MCF 10A (cell line): Measurements from ENCODE around the gene UBE2D3. TPM values are rescaled to one million over a fixed set of nuclear protein-coding genes. Genes with fewer than 3 reads are reported as not detected.
A peak's percentile ranks its signal among the peaks of the same experiment; 100 is the strongest.

Source experiments
- BruUV-seq: library from RNA; stranded (reverse); fragments of 400-500 nt; replicated peaks from 2 replicates; lab custom pipeline; 2021; lab: Mats Ljungman, UMichigan
- CTCF ChIA-PET: fragments of 300-600 bp; sonication (Branson Sonifier 250); formaldehyde crosslinking; extraction: SDS; loops from one replicate; lab custom pipeline; 2021; ENCODE audit warnings: antibody characterized with exemption, inconsistent platforms; lab: Yijun Ruan, JAX
- POLR2A ChIA-PET: fragments of 300-600, 350-650 bp; sonication (Branson Sonifier 250); formaldehyde crosslinking; extraction: SDS; loops from one replicate; lab custom pipeline; 2020; ENCODE audit warnings: antibody characterized with exemption, inconsistent platforms; lab: Yijun Ruan, JAX
- DNase-seq: peaks from one replicate; pipeline ENCODE4 v3.0.0-alpha.2; 2018; ENCODE audit not compliant: unreplicated experiment
- H3K27ac Mint-ChIP-seq: one replicate; pipeline ENCODE4 v1.8.0; 2022; ENCODE audit warnings: mild to moderate bottlenecking, low read depth, mixed read lengths; ENCODE audit not compliant: unreplicated experiment
- H3K27me3 Mint-ChIP-seq: one replicate; pipeline ENCODE4 v1.8.0; 2022; ENCODE audit warnings: mixed read lengths; ENCODE audit not compliant: insufficient read depth, unreplicated experiment
- H3K36me3 Mint-ChIP-seq: one replicate; pipeline ENCODE4 v1.8.0; 2022; ENCODE audit warnings: mild to moderate bottlenecking, moderate library complexity, mixed read lengths; ENCODE audit not compliant: insufficient read depth, unreplicated experiment
- H3K4me1 Mint-ChIP-seq: one replicate; pipeline ENCODE4 v1.8.0; 2022; ENCODE audit warnings: mixed read lengths; ENCODE audit not compliant: insufficient read depth, unreplicated experiment
- H3K4me3 Mint-ChIP-seq: one replicate; pipeline ENCODE4 v1.8.0; 2022; ENCODE audit warnings: mild to moderate bottlenecking, moderate library complexity, mixed read lengths; ENCODE audit not compliant: unreplicated experiment
- H3K9me3 Mint-ChIP-seq: one replicate; pipeline ENCODE4 v1.8.0; 2022; ENCODE audit warnings: mixed read lengths; ENCODE audit not compliant: unreplicated experiment
- CTCF ChIP-seq: fragments of 200-600 bp; IDR thresholded peaks from one replicate; pipeline ENCODE4 v1.8.0; 2022; ENCODE audit warnings: antibody characterized with exemption, mild to moderate bottlenecking; ENCODE audit not compliant: unreplicated experiment
- intact Hi-C: fragments of 100-400 bp; cut with micrococcal nuclease; formaldehyde crosslinking; loops from 2 replicates; pipeline ENCODE4 v1.14.1; 2022
- total RNA-seq: library from RNA; stranded (reverse); gene quantifications from 2 replicates; pipeline ENCODE4 v1.2.3, GENCODE V29; 2022

UBE2D3 gene
- total RNA-seq, 1 experiment from 2014 or later: 505 TPM

GRCh38 chr4:102832105-102832504 is 4.8 kb upstream of the UBE2D3 start:
- Mint-ChIP-seq H3K27ac (no peak overlapping the region), H3K36me3 (peaks cover 10% of the 10 kb centered on the region), H3K9me3 (no peaks in the 10 kb centered on the region), H3K4me3 (no peak overlapping the region), H3K27me3 (no peaks in the 10 kb centered on the region), H3K4me1 (peaks cover 14% of the 10 kb centered on the region)
- BruUV-seq: no TSS peak
- no peak for TF ChIP-seq CTCF
- no peak for DNase-seq
- ChIA-PET POLR2A (no interaction called here), CTCF (interaction anchor here (1.2 kb wide), 1 partner anchor 8 kb away, joined by 4 read pairs; no protein-coding TSS in a partner anchor)
- intact Hi-C loops: no loop called here

DNA sequence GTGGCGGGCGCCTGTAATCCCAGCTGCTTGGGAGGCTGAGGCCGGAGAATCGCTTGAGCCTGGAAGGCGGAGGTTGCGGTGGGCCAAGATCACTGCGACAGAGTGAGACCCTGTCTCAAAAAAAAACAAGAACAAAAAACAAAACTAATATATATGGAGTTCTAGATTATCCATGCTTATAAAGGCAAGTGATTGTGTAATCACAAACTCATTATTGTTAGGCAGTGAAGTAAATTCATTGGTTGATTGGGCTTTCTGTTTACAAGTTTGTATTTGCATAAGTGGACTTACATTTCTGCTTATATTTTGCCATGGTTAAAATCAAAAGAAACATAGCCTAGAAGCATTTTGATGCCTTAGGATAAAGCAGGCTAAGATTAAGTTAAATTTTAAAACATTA is 2.5 kb upstream of the UBE2D3 start:
- POLR2A ChIA-PET: interaction anchor here (0.8 to 9.5 kb wide), 12 partner anchors 10 to 328 kb away, joined by 3 to 287 read pairs (median 26); partner anchors contain the start of genes CISD2, NFKB1, SLC9B1 and SLC9B2

GRCh38 chr4:102828497-102828808 is 1.1 kb upstream of the UBE2D3 start:
- Mint-ChIP-seq H3K27me3 (no peaks in the 10 kb centered on the region), H3K4me3 (no peak overlapping the region), H3K9me3 (no peaks in the 10 kb centered on the region), H3K36me3 (peaks cover 6% of the 10 kb centered on the region), H3K4me1 (peaks cover 14% of the 10 kb centered on the region), H3K27ac (no peak overlapping the region)
- TSS peak; percentile 82 for BruUV-seq
- no peak for DNase-seq
- ChIA-PET POLR2A (interaction anchor here (0.6 to 9.5 kb wide), 56 partner anchors 11 to 1479 kb away, joined by 3 to 287 read pairs (median 8); partner anchors contain the start of genes BDH2, CISD2, MANBA and NFKB1), CTCF (interaction anchor here (0.6 to 3.6 kb wide), 16 partner anchors 10 to 656 kb away, joined by 3 to 16 read pairs (median 4); partner anchors contain the start of gene CISD2)
- TF ChIP-seq CTCF: no peak
- intact Hi-C loops: loop anchor here (1.0 to 5.0 kb wide), 4 partner anchors 181 to 381 kb away; partner anchors contain the start of gene NFKB1

More for the DNA sequence above, 2.5 kb upstream of the UBE2D3 start:
- intact Hi-C loops: loop anchor here (5.0 kb wide), 3 partner anchors 262 to 383 kb away; partner anchors contain the start of gene NFKB1
- Mint-ChIP-seq H3K4me3 (no peak overlapping the region), H3K27me3 (no peaks in the 10 kb centered on the region), H3K27ac (no peak overlapping the region), H3K9me3 (no peaks in the 10 kb centered on the region), H3K4me1 (peaks cover 14% of the 10 kb centered on the region), H3K36me3 (peaks cover 10% of the 10 kb centered on the region)
- DNase-seq: no peak
- CTCF ChIA-PET: interaction anchor here (0.6 to 2.7 kb wide), 5 partner anchors 8 to 210 kb away, joined by 5 to 13 read pairs (median 5); no protein-coding TSS in a partner anchor
- no TSS peak for BruUV-seq
- no peak for TF ChIP-seq CTCF

DNA sequence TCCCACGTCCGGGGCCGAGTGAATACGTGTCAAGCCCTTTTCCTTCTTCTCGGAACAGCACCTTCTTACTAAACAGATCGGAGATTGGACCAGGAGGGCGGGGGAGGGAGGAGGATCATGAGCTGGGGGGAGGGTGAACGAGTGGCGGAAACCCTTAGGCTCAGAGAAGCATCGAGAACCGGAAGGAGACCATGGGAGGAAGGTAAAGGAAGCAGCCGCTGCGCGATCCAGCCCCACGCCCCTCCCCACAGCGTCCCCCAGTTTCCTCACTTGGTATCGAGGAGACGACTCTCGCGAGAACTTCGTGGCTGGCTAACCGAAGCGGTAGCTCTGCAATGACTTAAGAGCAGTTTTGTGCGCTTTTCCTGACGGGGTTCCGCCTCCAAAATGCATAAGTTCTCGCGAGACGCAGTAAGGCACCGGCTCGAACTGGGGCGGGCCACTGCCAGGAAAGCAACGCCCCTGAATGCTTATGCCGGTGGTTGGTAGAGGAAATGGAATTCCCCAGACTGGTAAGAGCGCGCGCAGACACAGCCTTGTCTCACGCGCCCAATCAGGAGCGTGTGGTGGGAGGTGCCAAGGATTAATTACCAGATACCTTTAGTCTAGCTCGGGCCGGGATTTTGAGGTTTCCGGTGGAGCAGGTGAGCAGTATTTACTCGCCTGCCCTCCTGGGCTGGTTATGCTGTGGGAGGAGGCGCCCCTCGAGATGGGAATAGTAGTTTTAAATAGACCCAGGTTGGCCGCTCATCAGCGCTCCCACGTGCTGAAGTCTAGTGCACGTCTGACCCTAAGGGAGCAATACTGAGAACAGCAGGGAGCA is 534 bp upstream of the UBE2D3 start:
- no peak overlapping the region for H3K4me3 Mint-ChIP-seq
- peak; percentile 100 for DNase-seq
- no peak overlapping the region for H3K27ac Mint-ChIP-seq
- ChIA-PET POLR2A (interaction anchor here (0.6 to 9.5 kb wide), 79 partner anchors 10 to 1479 kb away, joined by 3 to 287 read pairs (median 5); partner anchors contain the start of genes BDH2, CISD2, MANBA and NFKB1), CTCF (interaction anchor here (0.6 to 3.6 kb wide), 16 partner anchors 10 to 655 kb away, joined by 3 to 16 read pairs (median 4); partner anchors contain the start of gene CISD2)
- peaks cover 6% of the 10 kb centered on the region for H3K36me3 Mint-ChIP-seq
- H3K4me1 Mint-ChIP-seq: peaks cover 14% of the 10 kb centered on the region
- no peaks in the 10 kb centered on the region for H3K27me3 Mint-ChIP-seq
- no peak for TF ChIP-seq CTCF
- intact Hi-C loops: loop anchor here (1.0 to 5.0 kb wide), 6 partner anchors 144 to 381 kb away; partner anchors contain the start of genes NFKB1 and SLC9B2
- no peaks in the 10 kb centered on the region for H3K9me3 Mint-ChIP-seq
- no TSS peak for BruUV-seq
